ENCODE data around the gene HELZ. TPM values are rescaled to one million over a fixed set of nuclear protein-coding genes. Genes with fewer than 3 reads are reported as not detected.

The HELZ gene
- total and polyA plus RNA-seq, 4 donors: 5.5 to 175 (median 27.8) TPM

- Histone ChIP-seq H3K9me3 (ENCODE audit: control insufficient read depth in 4 of 4, insufficient read depth in 3 of 4, low read length in 3 of 4) (no peaks in the 10 kb centered on the region), H3K9ac (ENCODE audit: insufficient read depth in 1 of 2, low read length in 2 of 2) (no peak overlapping the region), H3K4me1 (ENCODE audit: control insufficient read depth in 5 of 5, insufficient read depth in 5 of 5, low read length in 5 of 5) (no peaks in the 10 kb centered on the region), H3K36me3 (ENCODE audit: control insufficient read depth in 4 of 4, insufficient read depth in 4 of 4, low read length in 4 of 4) (peaks cover 0 to 21% (median 9%) of the 10 kb centered on the region in 4 donors), H3K4me3 (no peak overlapping the region), H3K27ac (ENCODE audit: low read depth in 1 of 2, low read length in 1 of 2) (no peak overlapping the region), H3K27me3 (ENCODE audit: control insufficient read depth in 3 of 3, insufficient read depth in 3 of 3, low read length in 2 of 3) (no peaks in the 10 kb centered on the region)
- no peak for DNase-seq
- WGBS, 2 donors: 57 to 84% methylated on average over 1 of the region's 1 CpG
- TF ChIP-seq CTCF (IDR thresholded peaks at IDR 0.05; ENCODE audit: control extremely low read depth, extremely low read depth): no peak
- no peak for ATAC-seq (ENCODE audit: insufficient read depth, low FRiP score)
Observed at GRCh38 chr17:67183531-67183930, 61.5 kb downstream of the HELZ start.

GRCh38 chr17:67181825-67182224 lies 63.2 kb downstream of the HELZ start:
- no peaks in the 10 kb centered on the region for H3K9me3 ChIP-seq (ENCODE audit: control insufficient read depth in 4 of 4, insufficient read depth in 3 of 4, low read length in 3 of 4)
- ATAC-seq (ENCODE audit: insufficient read depth, low FRiP score) (no peak), DNase-seq (no peak)
- no peak overlapping the region for H3K27ac ChIP-seq (ENCODE audit: low read depth in 1 of 2, low read length in 1 of 2)
- H3K4me3 ChIP-seq: no peak overlapping the region
- peaks cover 7 to 22% (median 8%) of the 10 kb centered on the region in 4 donors for H3K36me3 ChIP-seq (ENCODE audit: control insufficient read depth in 4 of 4, insufficient read depth in 4 of 4, low read length in 4 of 4)
- H3K9ac ChIP-seq (ENCODE audit: insufficient read depth in 1 of 2, low read length in 2 of 2): no peak overlapping the region
- H3K4me1 ChIP-seq (ENCODE audit: control insufficient read depth in 5 of 5, insufficient read depth in 5 of 5, low read length in 5 of 5): no peaks in the 10 kb centered on the region
- TF ChIP-seq CTCF (IDR thresholded peaks at IDR 0.05; ENCODE audit: control extremely low read depth, extremely low read depth): no peak
- WGBS, 2 donors: 96 to 99% methylated on average over 3 of the region's 3 CpGs
- no peaks in the 10 kb centered on the region for H3K27me3 ChIP-seq (ENCODE audit: control insufficient read depth in 3 of 3, insufficient read depth in 3 of 3, low read length in 2 of 3)

- no peaks in the 10 kb centered on the region for H3K27me3 ChIP-seq (ENCODE audit: control insufficient read depth in 3 of 3, insufficient read depth in 3 of 3, low read length in 2 of 3)
- H3K4me1 ChIP-seq (ENCODE audit: control insufficient read depth in 5 of 5, insufficient read depth in 5 of 5, low read length in 5 of 5): no peaks in the 10 kb centered on the region
- DNase-seq (no peak), ATAC-seq (ENCODE audit: insufficient read depth, low FRiP score) (no peak)
- H3K9ac ChIP-seq (ENCODE audit: insufficient read depth in 1 of 2, low read length in 2 of 2): no peak overlapping the region
- H3K36me3 ChIP-seq (ENCODE audit: control insufficient read depth in 4 of 4, insufficient read depth in 4 of 4, low read length in 4 of 4): peaks cover 12 to 25% (median 14%) of the 10 kb centered on the region in 4 donors
- H3K9me3 ChIP-seq (ENCODE audit: control insufficient read depth in 4 of 4, insufficient read depth in 3 of 4, low read length in 3 of 4): no peaks in the 10 kb centered on the region
- H3K27ac ChIP-seq (ENCODE audit: low read depth in 1 of 2, low read length in 1 of 2): no peak overlapping the region
- H3K4me3 ChIP-seq: no peak overlapping the region
- TF ChIP-seq CTCF (IDR thresholded peaks at IDR 0.05; ENCODE audit: control extremely low read depth, extremely low read depth): no peak
- 47 to 79% methylated on average over 5 of the region's 5 CpGs for WGBS, 2 donors
Observed at GRCh38 chr17:67180275-67180674, 64.7 kb downstream of the HELZ start.

GRCh38 chr17:67178555-67178954 lies 66.4 kb downstream of the HELZ start:
- no peak for DNase-seq
- Histone ChIP-seq H3K9me3 (ENCODE audit: control insufficient read depth in 4 of 4, insufficient read depth in 3 of 4, low read length in 3 of 4) (no peaks in the 10 kb centered on the region), H3K27me3 (ENCODE audit: control insufficient read depth in 3 of 3, insufficient read depth in 3 of 3, low read length in 2 of 3) (no peaks in the 10 kb centered on the region), H3K9ac (ENCODE audit: insufficient read depth in 1 of 2, low read length in 2 of 2) (no peak overlapping the region), H3K4me3 (no peak overlapping the region), H3K27ac (ENCODE audit: low read depth in 1 of 2, low read length in 1 of 2) (no peak overlapping the region), H3K36me3 (ENCODE audit: control insufficient read depth in 4 of 4, insufficient read depth in 4 of 4, low read length in 4 of 4) (peaks cover 12 to 34% (median 15%) of the 10 kb centered on the region in 4 donors), H3K4me1 (ENCODE audit: control insufficient read depth in 5 of 5, insufficient read depth in 5 of 5, low read length in 5 of 5) (no peaks in the 10 kb centered on the region)
- ATAC-seq (ENCODE audit: insufficient read depth, low FRiP score): no peak
- WGBS, 2 donors: 89 to 93% methylated on average over 4 of the region's 4 CpGs
- no peak for TF ChIP-seq CTCF (IDR thresholded peaks at IDR 0.05; ENCODE audit: control extremely low read depth, extremely low read depth)

Measured in lung (tissue), 12 donors.